Stimulated activated CD4-positive, alpha-beta T cell treated with anti-CD3 and anti-CD28 coated beads, Interleukin-2, amount 100 ng/mL, for 4 hours (primary cell): Measurements from ENCODE around the gene COQ8A.

ENCODE experiments used
- DNase-seq: peaks from one replicate; pipeline ENCODE4 v3.0.0-alpha.2; 2020; ENCODE audit warnings: low read depth

COQ8A gene

GRCh38 chr1:226974544-226975258 is 34.6 kb downstream of the COQ8A start:
- no peak for DNase-seq

GRCh38 chr1:226975259-226976250 is 35.5 kb downstream of the COQ8A start:
- DNase-seq: no peak

- DNase-seq: no peak
These were observed 36.3 kb downstream of the COQ8A start for GRCh38 chr1:226976276-226976977.

- no peak for DNase-seq
These were observed 37.0 kb downstream of the COQ8A start for GRCh38 chr1:226976978-226977642.

DNA sequence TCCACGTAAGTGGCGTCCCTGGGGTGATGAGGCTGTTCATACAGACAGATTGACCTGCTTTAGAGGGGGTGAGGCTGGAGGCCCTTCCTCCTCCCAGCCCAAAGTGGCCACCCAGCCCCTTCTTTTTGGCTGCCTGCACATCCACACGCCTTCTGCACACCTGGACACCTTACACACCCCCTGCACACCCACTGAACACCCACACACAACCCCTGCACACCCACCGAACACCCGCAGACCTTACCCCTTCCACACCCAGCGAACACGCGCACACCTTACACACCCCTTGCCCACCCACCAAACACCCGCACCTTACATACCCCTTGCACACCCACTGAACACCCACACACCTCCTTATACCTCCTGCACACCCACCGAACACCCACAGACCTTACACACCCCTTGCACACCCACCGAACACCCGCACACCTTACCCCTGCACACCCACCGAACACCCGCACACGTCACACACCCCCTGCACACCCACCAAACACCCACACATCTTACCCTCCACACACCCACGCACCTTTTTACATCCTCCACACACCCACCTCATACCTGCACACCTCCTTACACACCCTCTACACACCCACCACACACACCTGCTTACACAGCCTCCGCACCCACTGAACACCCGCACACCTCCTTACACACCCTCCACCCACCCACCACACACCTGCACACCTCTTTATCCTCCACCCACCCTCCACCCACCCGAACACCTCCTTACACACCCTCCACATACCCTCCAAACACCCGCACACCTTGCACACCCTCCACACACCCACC is 37.7 kb downstream of the COQ8A start:
- DNase-seq: no peak

DNA sequence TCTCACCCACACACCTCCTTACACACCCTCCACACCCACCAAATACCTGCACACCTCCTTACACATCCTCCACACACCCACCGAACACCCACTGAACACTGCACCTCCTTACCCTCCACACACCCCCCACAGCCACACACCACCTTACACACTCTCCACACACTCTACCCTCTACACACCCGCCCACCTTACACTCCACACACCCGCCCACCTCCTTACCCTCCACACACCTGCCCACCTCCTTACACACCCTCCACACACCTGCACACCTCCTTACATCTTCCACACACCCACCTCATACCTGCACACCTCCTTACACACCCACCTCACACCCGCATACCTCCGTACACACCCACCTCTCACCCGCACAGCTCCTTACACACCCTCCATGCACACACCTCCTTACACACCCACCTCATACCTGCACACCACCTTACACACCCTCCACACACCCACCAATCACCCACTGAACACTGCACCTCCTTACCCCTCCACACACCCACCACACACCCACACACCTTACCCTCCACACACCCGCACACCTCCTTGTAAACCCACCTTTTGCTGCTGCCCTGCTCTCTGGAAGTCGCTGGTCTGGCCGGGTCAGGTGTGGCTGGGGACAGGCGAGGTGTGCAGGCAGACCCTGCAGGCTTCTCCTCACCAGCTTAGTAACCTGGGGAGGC is 38.5 kb downstream of the COQ8A start:
- DNase-seq: no peak

- DNase-seq: no peak
These were observed 39.0 kb downstream of the COQ8A start for GRCh38 chr1:226979115-226979516.

GRCh38 chr1:226979517-226980121 is 39.5 kb downstream of the COQ8A start:
- no peak for DNase-seq

DNA sequence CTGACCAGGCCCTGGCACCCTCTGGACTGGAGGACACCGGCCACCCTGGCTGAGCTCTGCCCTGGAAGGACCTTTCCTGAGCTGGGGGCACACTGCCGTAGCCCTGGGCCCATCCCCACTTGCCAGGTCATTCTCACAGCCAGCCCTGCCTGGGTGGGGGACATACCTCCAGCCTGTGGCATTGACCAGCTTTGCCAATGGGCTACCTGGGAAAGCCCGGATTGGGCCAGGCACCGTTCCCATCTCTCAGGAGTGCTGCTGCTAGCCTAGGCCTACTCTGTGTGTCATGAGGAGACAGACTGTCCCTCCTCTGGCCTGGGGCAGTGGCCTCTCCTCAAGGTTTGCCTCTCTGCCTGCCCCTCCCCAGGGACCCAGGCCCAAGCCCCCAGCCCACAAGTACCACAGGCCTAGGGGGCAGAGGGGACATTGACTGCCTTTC is 40.0 kb downstream of the COQ8A start:
- DNase-seq: no peak

DNA sequence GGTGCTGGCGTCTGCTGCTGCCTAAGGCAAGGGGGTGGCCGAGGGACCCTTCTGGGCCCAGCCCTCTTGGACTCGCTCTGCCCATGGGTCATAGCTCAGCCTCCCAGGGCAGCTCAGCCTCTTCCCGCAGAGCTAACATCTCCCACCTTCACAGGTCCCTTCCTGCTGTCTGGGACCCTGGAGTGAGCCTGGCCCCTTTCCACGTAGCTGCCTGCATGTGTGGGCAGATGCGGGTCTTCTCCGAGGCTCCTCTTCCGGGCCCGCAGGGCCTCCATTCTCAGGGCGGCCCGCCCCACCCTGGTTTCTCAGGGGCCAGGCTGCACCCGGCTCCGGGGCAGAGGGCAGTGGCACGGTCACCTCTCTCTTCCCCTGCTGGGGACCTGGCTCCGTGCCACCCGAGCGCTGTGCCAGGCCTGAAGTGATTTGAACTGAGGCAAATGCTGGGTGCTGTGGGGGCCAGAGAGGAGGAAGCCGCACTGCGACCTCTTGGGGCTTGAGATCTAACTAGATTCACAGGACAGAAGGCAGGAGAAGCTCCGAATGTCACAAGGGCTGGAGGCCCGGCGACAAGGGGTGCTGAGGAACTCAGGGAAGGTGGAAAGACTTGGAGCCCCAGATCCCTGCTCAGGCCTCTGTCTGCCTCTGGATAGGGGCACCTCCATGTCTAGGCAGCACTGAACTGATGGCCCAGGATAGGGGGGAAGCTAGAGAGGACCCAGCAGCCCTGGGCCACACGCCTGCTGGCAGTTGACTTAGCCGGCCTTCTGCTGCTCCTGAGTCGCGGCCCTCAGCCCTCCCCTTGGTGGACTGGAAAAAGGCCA is 40.7 kb downstream of the COQ8A start:
- DNase-seq: no peak

DNA sequence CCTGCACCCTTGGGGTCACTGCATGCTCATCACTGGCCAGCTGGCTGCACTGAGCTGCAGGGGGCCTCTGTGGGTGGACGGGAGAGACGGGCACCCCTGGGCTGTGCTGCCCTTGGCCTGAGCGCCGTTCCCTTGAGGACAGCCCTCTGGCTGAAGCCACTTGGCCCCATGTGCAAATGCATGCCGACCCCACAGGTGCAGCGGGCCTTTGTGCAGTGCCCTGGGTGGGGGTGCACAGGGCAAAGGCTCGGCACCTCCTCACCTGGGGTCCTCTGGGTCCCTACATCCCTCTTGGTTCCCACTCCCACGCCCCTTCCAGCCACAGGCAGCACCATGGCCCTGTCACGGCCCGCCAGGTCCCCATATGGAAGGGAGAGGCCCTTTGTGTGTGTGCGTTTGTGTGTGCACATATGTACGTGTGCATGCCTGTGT is 41.3 kb downstream of the COQ8A start:
- DNase-seq: no peak

DNA sequence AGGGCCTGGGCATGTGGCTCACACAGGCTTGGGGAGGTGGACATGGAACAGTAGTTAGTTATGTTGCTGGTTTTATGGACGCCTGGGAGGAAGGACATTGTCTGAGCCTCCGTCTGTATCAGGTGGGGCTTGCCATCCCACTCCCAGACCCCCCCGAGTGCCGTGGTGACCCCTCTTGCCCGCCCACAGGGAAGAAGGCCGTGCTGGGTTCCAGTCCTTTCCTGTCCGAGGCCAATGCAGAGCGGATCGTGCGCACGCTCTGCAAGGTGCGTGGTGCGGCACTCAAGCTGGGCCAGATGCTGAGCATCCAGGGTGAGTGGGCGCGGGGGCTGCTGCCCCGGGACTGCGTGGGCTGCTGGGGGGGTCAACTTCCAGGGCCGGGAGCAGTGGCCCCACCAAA is 41.7 kb downstream of the COQ8A start:
- DNase-seq: no peak

DNA sequence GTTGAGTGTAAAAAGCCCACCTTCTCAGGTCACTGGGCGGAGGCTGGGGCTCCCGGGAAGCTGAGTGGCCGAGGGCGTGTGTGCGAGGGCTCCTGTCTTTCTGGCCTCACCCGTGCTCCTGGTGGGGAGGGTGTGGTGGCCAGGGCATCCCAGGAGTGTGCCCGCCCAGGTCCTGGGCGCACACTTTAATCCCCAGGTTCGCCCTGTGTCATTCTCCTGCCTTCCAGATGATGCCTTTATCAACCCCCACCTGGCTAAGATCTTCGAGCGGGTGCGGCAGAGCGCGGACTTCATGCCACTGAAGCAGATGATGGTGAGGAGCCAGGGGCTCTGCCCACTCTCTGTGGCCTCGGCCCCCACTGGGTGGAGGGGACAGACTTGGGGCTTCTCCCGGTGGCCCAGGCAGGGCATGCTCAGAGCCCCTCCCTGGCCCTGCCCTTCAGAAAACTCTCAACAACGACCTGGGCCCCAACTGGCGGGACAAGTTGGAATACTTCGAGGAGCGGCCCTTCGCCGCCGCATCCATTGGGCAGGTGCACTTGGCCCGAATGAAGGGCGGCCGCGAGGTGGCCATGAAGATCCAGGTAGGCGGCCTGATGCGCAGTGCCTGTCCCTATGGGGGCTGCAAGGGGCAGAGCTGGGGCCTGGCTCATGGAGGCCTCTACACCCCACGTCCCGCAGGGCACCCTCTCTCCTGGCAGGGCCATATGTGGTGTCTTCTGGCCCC is 42.5 kb downstream of the COQ8A start:
- DNase-seq: no peak

GRCh38 chr1:226983247-226983991 is 43.3 kb downstream of the COQ8A start:
- no peak for DNase-seq

GRCh38 chr1:226983992-226984364 is 43.9 kb downstream of the COQ8A start:
- no peak for DNase-seq

- no peak for DNase-seq
These were observed 44.6 kb downstream of the COQ8A start for GRCh38 chr1:226984521-226985238.

DNA sequence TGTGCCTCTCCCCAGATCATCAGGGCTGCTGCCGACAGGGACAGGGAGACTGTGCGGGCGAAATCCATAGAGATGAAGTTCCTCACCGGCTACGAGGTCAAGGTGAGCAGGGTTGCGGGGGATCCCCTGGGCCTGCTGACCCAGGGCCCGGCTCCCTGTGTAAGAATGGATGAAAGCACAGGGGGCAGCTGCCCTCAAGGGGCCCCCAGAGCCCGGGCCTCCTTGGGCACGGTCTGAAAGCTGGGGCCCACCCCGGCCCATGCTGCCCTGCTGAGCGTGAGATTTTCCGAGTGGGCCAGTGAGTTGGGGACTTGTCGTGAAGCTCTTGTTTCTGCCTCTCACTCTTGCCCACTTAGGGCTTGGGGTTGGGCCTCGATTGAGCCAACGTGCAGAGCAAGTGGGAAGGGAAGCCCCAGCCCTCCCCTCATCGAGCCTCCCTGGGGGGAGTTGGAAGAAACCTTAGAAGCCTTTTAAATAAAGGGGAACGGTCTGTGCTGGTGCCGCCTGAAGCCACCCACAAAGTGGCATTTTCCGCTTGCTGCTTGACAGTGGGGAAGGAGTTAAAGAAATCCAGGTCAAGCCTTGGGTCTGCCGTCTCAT is 45.2 kb downstream of the COQ8A start:
- DNase-seq: no peak
